Caco-2 (cell line): ENCODE data around the gene SRRM2. TPM values are rescaled to one million over a fixed set of nuclear protein-coding genes. Genes with fewer than 3 reads are reported as not detected.

Source experiments
- BruUV-seq: library from RNA; stranded (reverse); fragments of 400-500 nt; replicated peaks from 2 replicates; lab custom pipeline; 2021; lab: Mats Ljungman, UMichigan
- CTCF ChIA-PET: fragments of 300-600 bp; sonication (Branson Sonifier 250); formaldehyde crosslinking; loops from one replicate; lab custom pipeline; 2022; ENCODE audit warnings: antibody characterized with exemption; lab: Charles Lee
- POLR2A ChIA-PET: fragments of 300-600 bp; sonication (Branson Sonifier 250); formaldehyde crosslinking; loops from one replicate; lab custom pipeline; 2022; ENCODE audit warnings: antibody characterized with exemption; lab: Charles Lee
- DNase-seq, 2 experiments: peaks; one replicate each; pipeline versions ENCODE4 v3.0.0 to v3.0.0-alpha.2; 2020 to 2022
- H3K27me3 ChIP-seq: replicated peaks from 2 replicates; pipeline ENCODE4 v1.6.0; 2011; ENCODE audit warnings: low read length; ENCODE audit not compliant: control insufficient read depth, insufficient read depth
- H3K36me3 ChIP-seq: 2 replicates; pipeline ENCODE4 v1.5.1; 2011; ENCODE audit warnings: low read length; ENCODE audit not compliant: control insufficient read depth, insufficient read depth
- H3K4me1 ChIP-seq: fragments of 250-450 bp; sonication (Bioruptor Pico); 2 replicates; pipeline ENCODE4 v1.5.1; 2020; ENCODE audit warnings: mild to moderate bottlenecking
- H3K4me3 ChIP-seq: 2 replicates; pipeline ENCODE4 v1.5.1; 2011; ENCODE audit warnings: low read depth, mild to moderate bottlenecking, control low read depth, low read length
- H3K9me3 ChIP-seq: fragments of 250-450 bp; sonication (Bioruptor Pico); 2 replicates; pipeline ENCODE4 v1.5.1; 2020; ENCODE audit warnings: mild to moderate bottlenecking, moderate library complexity
- H3K27ac Mint-ChIP-seq: one replicate; pipeline ENCODE4 v1.8.0; 2022; ENCODE audit warnings: mixed read lengths; ENCODE audit not compliant: unreplicated experiment
- H3K27me3 Mint-ChIP-seq: one replicate; pipeline ENCODE4 v1.8.0; 2022; ENCODE audit warnings: mixed read lengths; ENCODE audit not compliant: insufficient read depth, unreplicated experiment
- H3K36me3 Mint-ChIP-seq: one replicate; pipeline ENCODE4 v1.8.0; 2022; ENCODE audit warnings: mild to moderate bottlenecking, mixed read lengths; ENCODE audit not compliant: insufficient read depth, unreplicated experiment
- H3K4me1 Mint-ChIP-seq: one replicate; pipeline ENCODE4 v1.8.0; 2022; ENCODE audit warnings: low read depth, mixed read lengths; ENCODE audit not compliant: unreplicated experiment
- H3K4me3 Mint-ChIP-seq: one replicate; pipeline ENCODE4 v1.8.0; 2022; ENCODE audit warnings: mild to moderate bottlenecking, moderate library complexity, mixed read lengths; ENCODE audit not compliant: unreplicated experiment
- H3K9me3 Mint-ChIP-seq: one replicate; pipeline ENCODE4 v1.8.0; 2022; ENCODE audit warnings: mixed read lengths; ENCODE audit not compliant: unreplicated experiment
- CTCF ChIP-seq, 2 experiments: fragments of 200-600 bp in 1 of 2; IDR thresholded peaks; 1 replicate in 1 of 2; 2 replicates in 1 of 2; pipeline versions ENCODE4 v1.5.1 to v1.8.0; 2011 to 2022; ENCODE audit warnings: antibody characterized with exemption in 1 of 2, control low read depth in 1 of 2, inconsistent platforms in 1 of 2, low read depth in 1 of 2, low read length in 1 of 2, mild to moderate bottlenecking in 1 of 2, moderate library complexity in 1 of 2; ENCODE audit not compliant: insufficient read depth in 1 of 2, severe bottlenecking in 1 of 2, unreplicated experiment in 1 of 2
- intact Hi-C: fragments of 100-400 bp; cut with micrococcal nuclease; formaldehyde crosslinking; loops from one replicate; pipeline ENCODE4 v1.10.0; 2022; ENCODE audit not compliant: unreplicated experiment
- total RNA-seq: library from RNA; stranded (reverse); gene quantifications from 2 replicates; pipeline ENCODE4 v1.2.3, GENCODE V29; 2022

SRRM2 gene
- total RNA-seq, 1 experiment from 2014 or later: 332 TPM

DNA sequence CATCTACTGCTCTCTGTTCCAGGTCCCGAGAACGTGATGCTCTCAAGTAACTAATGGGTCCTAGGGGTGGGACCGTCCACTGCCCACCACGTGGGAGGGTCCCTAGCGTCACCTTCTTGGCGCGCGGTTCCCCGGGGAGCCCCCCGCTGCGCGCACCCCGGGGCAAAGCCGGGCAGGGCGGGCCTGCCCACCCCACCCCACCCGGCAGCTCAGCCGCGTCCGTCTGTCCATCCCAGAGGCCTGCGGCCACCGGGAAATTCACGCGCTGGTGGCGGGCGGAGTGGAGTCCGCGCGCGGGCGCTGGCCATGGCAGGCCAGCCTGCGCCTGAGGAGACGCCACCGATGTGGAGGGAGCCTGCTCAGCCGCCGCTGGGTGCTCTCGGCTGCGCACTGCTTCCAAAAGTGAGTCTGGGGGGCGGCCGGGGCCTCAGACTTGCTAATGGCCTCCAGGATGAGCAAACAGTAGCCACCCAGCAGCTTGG is 46.3 kb downstream of the SRRM2 start:
- H3K36me3 Mint-ChIP-seq: peaks cover 4% of the 10 kb centered on the region
- H3K4me1 ChIP-seq: peaks cover 44% of the 10 kb centered on the region
- CTCF ChIA-PET: interaction anchor here (1.5 kb wide), 1 partner anchor 13 kb away, joined by 3 read pairs; no protein-coding TSS in a partner anchor
- H3K27me3 ChIP-seq: no peaks in the 10 kb centered on the region
- intact Hi-C loops: loop anchor here (5.0 kb wide), 1 partner anchor 39 kb away; no protein-coding TSS in a partner anchor
- peak overlapping the region; percentile 71 for H3K27ac Mint-ChIP-seq
- no peak for TF ChIP-seq CTCF (IDR thresholded peaks at IDR 0.05; ENCODE audit: insufficient read depth in 1 of 2, low read depth in 1 of 2, low read length in 1 of 2, severe bottlenecking in 1 of 2, unreplicated experiment in 1 of 2)
- H3K4me3 ChIP-seq: no peak overlapping the region
- no peak overlapping the region for H3K4me3 Mint-ChIP-seq
- H3K27me3 Mint-ChIP-seq: no peaks in the 10 kb centered on the region
- H3K9me3 Mint-ChIP-seq: peaks cover 10% of the 10 kb centered on the region
- 0 out of 2 replicates have a peak, but pooled peaks cover 7% of the 10 kb centered on the region for H3K9me3 ChIP-seq
- no peaks in the 10 kb centered on the region for H3K36me3 ChIP-seq
- no TSS peak for BruUV-seq
- POLR2A ChIA-PET: no interaction called here
- peaks cover 33% of the 10 kb centered on the region for H3K4me1 Mint-ChIP-seq
- no peak for DNase-seq

GRCh38 chr16:2799205-2799858 is 46.9 kb downstream of the SRRM2 start:
- Mint-ChIP-seq H3K27ac (peak overlapping the region; percentile 71), H3K9me3 (peaks cover 15% of the 10 kb centered on the region), H3K4me1 (peaks cover 29% of the 10 kb centered on the region), H3K36me3 (peaks cover under 1% of the 10 kb centered on the region), H3K4me3 (no peak overlapping the region), H3K27me3 (no peaks in the 10 kb centered on the region)
- intact Hi-C loops: loop anchor here (5.0 kb wide), 1 partner anchor 38 kb away; no protein-coding TSS in a partner anchor
- DNase-seq: peak; percentile 32 to 60
- H3K4me1 ChIP-seq: peaks cover 38% of the 10 kb centered on the region
- ChIA-PET CTCF (no interaction called here), POLR2A (no interaction called here)
- no TSS peak for BruUV-seq
- TF ChIP-seq CTCF (IDR thresholded peaks at IDR 0.05; ENCODE audit: insufficient read depth in 1 of 2, low read depth in 1 of 2, low read length in 1 of 2, severe bottlenecking in 1 of 2, unreplicated experiment in 1 of 2): no peak
- H3K27me3 ChIP-seq: no peaks in the 10 kb centered on the region
- 0 out of 2 replicates have a peak, but pooled peaks cover 7% of the 10 kb centered on the region for H3K9me3 ChIP-seq
- H3K4me3 ChIP-seq: no peak overlapping the region
- no peaks in the 10 kb centered on the region for H3K36me3 ChIP-seq

DNA sequence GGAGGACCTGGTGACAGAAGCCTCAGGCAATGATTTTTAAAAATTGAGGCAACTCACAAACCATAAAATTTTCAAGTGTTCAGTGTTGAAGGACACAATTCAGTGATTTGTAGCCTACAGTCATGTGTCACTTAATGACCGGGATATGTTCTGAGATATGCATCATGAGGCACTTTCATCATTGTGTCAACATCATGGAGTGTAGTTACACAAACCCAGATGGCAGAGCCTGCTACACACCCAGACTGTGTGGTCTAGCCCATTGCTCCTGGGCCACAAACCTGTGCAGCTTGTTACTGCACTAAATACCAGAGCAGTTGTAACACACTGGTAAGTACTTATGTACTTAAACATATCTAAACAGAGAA is 47.4 kb downstream of the SRRM2 start:
- Mint-ChIP-seq H3K4me3 (no peak overlapping the region), H3K27ac (peak overlapping the region; percentile 71)
- peaks cover 35% of the 10 kb centered on the region for H3K4me1 ChIP-seq

More for the DNA sequence above, 47.4 kb downstream of the SRRM2 start:
- Mint-ChIP-seq H3K4me1 (peaks cover 24% of the 10 kb centered on the region), H3K27me3 (no peaks in the 10 kb centered on the region), H3K9me3 (peaks cover 15% of the 10 kb centered on the region), H3K36me3 (no peaks in the 10 kb centered on the region)
- no peaks in the 10 kb centered on the region for H3K27me3 ChIP-seq
- ChIA-PET CTCF (no interaction called here), POLR2A (no interaction called here)
- no TSS peak for BruUV-seq
- peak; percentile 78 to 91 for DNase-seq
- TF ChIP-seq CTCF (IDR thresholded peaks at IDR 0.05; ENCODE audit: insufficient read depth in 1 of 2, low read depth in 1 of 2, low read length in 1 of 2, severe bottlenecking in 1 of 2, unreplicated experiment in 1 of 2): no peak
- no peak overlapping the region for H3K4me3 ChIP-seq
- H3K9me3 ChIP-seq: 0 out of 2 replicates have a peak, but pooled peaks cover 7% of the 10 kb centered on the region
- H3K36me3 ChIP-seq: no peaks in the 10 kb centered on the region
- intact Hi-C loops: loop anchor here (1.0 to 5.0 kb wide), 2 partner anchors 37 to 46 kb away; no protein-coding TSS in a partner anchor
